SK-N-SH (cell line): Measurements from ENCODE around the gene LGR6. TPM values are rescaled to one million over a fixed set of nuclear protein-coding genes. Genes with fewer than 3 reads are reported as not detected.

Experiments
- CTCF ChIA-PET: fragments of 300-600, 350-600 bp; formaldehyde crosslinking; extraction: SDS; loops from one replicate; lab custom pipeline; 2021; lab: Yijun Ruan, JAX
- POLR2A ChIA-PET: fragments of 350-600 bp; sonication (Branson Sonifier 250); formaldehyde crosslinking; extraction: SDS; loops from one replicate; lab custom pipeline; 2020; ENCODE audit warnings: antibody characterized with exemption, inconsistent platforms; lab: Yijun Ruan, JAX
- DNase-seq: peaks from one replicate; pipeline ENCODE4 v3.0.0; 2012
- H2AFZ ChIP-seq: fragments of 200-600 bp; sonication (generic); 2 replicates; pipeline ENCODE4 v1.8.1; 2016; ENCODE audit warnings: antibody characterized with exemption, mild to moderate bottlenecking, low read depth
- H3F3A ChIP-seq: fragments of 200-600 bp; sonication (generic); replicated peaks from 2 replicates; pipeline ENCODE3; 2016; ENCODE audit warnings: antibody characterized with exemption, mild to moderate bottlenecking; ENCODE audit not compliant: insufficient read depth
- H3K27ac ChIP-seq, 2 experiments: fragments of 200-500 bp in 1 of 2; fragments of 200-600 bp in 1 of 2; sonication (Bioruptor generic) in 1 of 2; sonication (generic), shearing (Covaris generic) in 1 of 2; 2 replicates each; pipeline versions ENCODE4 v1.5.1 to v1.6.1; 2014 to 2016; ENCODE audit warnings: low read depth in 2 of 2, inconsistent platforms in 1 of 2, low read length in 1 of 2, mild to moderate bottlenecking in 1 of 2, mixed read lengths in 1 of 2
- H3K27me3 ChIP-seq: fragments of 200-600 bp; sonication (generic), shearing (Covaris generic); 2 replicates; pipeline ENCODE4 v1.6.1; 2016; ENCODE audit warnings: mixed run types; ENCODE audit not compliant: insufficient read depth
- H3K36me3 ChIP-seq, 2 experiments: fragments of 200-500 bp in 1 of 2; fragments of 200-600 bp in 1 of 2; sonication (Bioruptor generic) in 1 of 2; sonication (generic) in 1 of 2; replicated peaks in 1 of 2; 2 replicates each; pipeline versions ENCODE3 to v1.5.1; 2014 to 2016; ENCODE audit warnings: low read length in 1 of 2, mild to moderate bottlenecking in 1 of 2; ENCODE audit not compliant: insufficient read depth in 2 of 2, control insufficient read depth in 1 of 2
- H3K4me1 ChIP-seq, 2 experiments: fragments of 200-500 bp in 1 of 2; fragments of 200-600 bp in 1 of 2; sonication (Bioruptor generic) in 1 of 2; sonication (generic), shearing (Covaris generic) in 1 of 2; 2 replicates each; pipeline versions ENCODE4 v1.5.1 to v1.6.1; 2014 to 2016; ENCODE audit warnings: low read depth in 1 of 2, low read length in 1 of 2, mixed run types in 1 of 2; ENCODE audit not compliant: insufficient read depth in 2 of 2, control insufficient read depth in 1 of 2
- H3K4me2 ChIP-seq: fragments of 200-600 bp; sonication (generic), shearing (Covaris generic); 2 replicates; pipeline ENCODE4 v1.6.1; 2017; ENCODE audit warnings: mixed run types
- H3K4me3 ChIP-seq, 2 experiments: fragments of 200-500 bp in 1 of 2; fragments of 200-600 bp in 1 of 2; sonication (Bioruptor generic) in 1 of 2; sonication (generic), shearing (Covaris generic) in 1 of 2; 2 replicates each; pipeline versions ENCODE4 v1.5.1 to v1.8.1; 2014 to 2016; ENCODE audit warnings: low read depth in 2 of 2, inconsistent platforms in 1 of 2, low read length in 1 of 2, mild to moderate bottlenecking in 1 of 2, mixed read lengths in 1 of 2, moderate library complexity in 1 of 2
- H3K79me2 ChIP-seq: fragments of 200-600 bp; sonication (generic); 2 replicates; pipeline ENCODE4 v1.8.1; 2017; ENCODE audit warnings: mild to moderate bottlenecking; ENCODE audit not compliant: insufficient read depth
- H3K9ac ChIP-seq: fragments of 200-600 bp; sonication (generic); 2 replicates; pipeline ENCODE4 v1.6.1; 2017; ENCODE audit warnings: mixed run types
- H3K9me2 ChIP-seq: fragments of 200-600 bp; sonication (generic); 2 replicates; pipeline ENCODE4 v1.6.1; 2017; ENCODE audit warnings: mixed run types
- H3K9me3 ChIP-seq: fragments of 200-600 bp; sonication (generic); 2 replicates; pipeline ENCODE4 v1.6.1; 2017; ENCODE audit warnings: mixed run types, mild to moderate bottlenecking, moderate library complexity
- H4K20me1 ChIP-seq: fragments of 200-600 bp; sonication (generic); 2 replicates; pipeline ENCODE4 v1.6.1; 2017; ENCODE audit warnings: mild to moderate bottlenecking, mixed run types; ENCODE audit not compliant: insufficient read depth
- ELF1 ChIP-seq: IDR thresholded peaks from 2 replicates; pipeline ENCODE4 v1.4.0; 2012
- EP300 ChIP-seq, 2 experiments: IDR thresholded peaks; 2 replicates each; pipeline versions ENCODE4 v1.4.0 to v1.6.1; 2012; ENCODE audit warnings: borderline replicate concordance in 1 of 2, low read depth in 1 of 2, low read length in 1 of 2
- FOXJ3 ChIP-seq: sonication (generic); formaldehyde crosslinking; IDR thresholded peaks from 2 replicates; pipeline ENCODE4 v1.5.1; 2020; ENCODE audit warnings: mild to moderate bottlenecking, missing genetic modification reagents
- FOXM1 ChIP-seq: IDR thresholded peaks from 2 replicates; pipeline ENCODE4 v1.4.0; 2012; ENCODE audit warnings: low read depth, mild to moderate bottlenecking
- MXI1 ChIP-seq: IDR thresholded peaks from 2 replicates; pipeline ENCODE4 v1.6.1; 2012; ENCODE audit warnings: mild to moderate bottlenecking, low read depth, low read length, improper control_type of control experiment
- POLR2AphosphoS5 ChIP-seq: IDR thresholded peaks from 2 replicates; pipeline ENCODE4 v1.6.1; 2012; ENCODE audit warnings: low read depth, low read length
- RAD21 ChIP-seq: IDR thresholded peaks from 2 replicates; pipeline ENCODE4 v1.6.1; 2012; ENCODE audit warnings: mild to moderate bottlenecking, low read length
- RCOR1 ChIP-seq: fragments of 150-350 bp; IDR thresholded peaks from 2 replicates; pipeline ENCODE4 v1.6.1; 2017; ENCODE audit warnings: antibody characterized with exemption, low read length
- WGBS: methylation state at CpG from one replicate; pipeline ENCODE4 v1.1.6; 2017; ENCODE audit warnings: low lambda C conversion rate; 5-methylcytosine and 5-hydroxymethylcytosine counted together
- polyA plus RNA-seq, 3 experiments: library from polyadenylated mRNA; depleted of rRNA; stranded (reverse); fragments of >200 nt; gene quantifications; 2 replicates each; pipeline ENCODE4 v1.2.3, GENCODE V29; 2012
- TF ChIP-seq, protein P1 (sequence below): IDR thresholded peaks from 2 replicates; pipeline ENCODE4 v1.6.1; 2012; ENCODE audit warnings: mild to moderate bottlenecking, low read depth, low read length, moderate library complexity
- TF ChIP-seq, protein P2 (sequence below): IDR thresholded peaks from 2 replicates; pipeline ENCODE4 v1.4.0; 2012; ENCODE audit warnings: low read depth

The LGR6 gene
- polyA plus RNA-seq, 1 of the 3 experiments (the other 2 are of a cell fraction): 0.03 TPM

- TF ChIP-seq, protein P1, sequence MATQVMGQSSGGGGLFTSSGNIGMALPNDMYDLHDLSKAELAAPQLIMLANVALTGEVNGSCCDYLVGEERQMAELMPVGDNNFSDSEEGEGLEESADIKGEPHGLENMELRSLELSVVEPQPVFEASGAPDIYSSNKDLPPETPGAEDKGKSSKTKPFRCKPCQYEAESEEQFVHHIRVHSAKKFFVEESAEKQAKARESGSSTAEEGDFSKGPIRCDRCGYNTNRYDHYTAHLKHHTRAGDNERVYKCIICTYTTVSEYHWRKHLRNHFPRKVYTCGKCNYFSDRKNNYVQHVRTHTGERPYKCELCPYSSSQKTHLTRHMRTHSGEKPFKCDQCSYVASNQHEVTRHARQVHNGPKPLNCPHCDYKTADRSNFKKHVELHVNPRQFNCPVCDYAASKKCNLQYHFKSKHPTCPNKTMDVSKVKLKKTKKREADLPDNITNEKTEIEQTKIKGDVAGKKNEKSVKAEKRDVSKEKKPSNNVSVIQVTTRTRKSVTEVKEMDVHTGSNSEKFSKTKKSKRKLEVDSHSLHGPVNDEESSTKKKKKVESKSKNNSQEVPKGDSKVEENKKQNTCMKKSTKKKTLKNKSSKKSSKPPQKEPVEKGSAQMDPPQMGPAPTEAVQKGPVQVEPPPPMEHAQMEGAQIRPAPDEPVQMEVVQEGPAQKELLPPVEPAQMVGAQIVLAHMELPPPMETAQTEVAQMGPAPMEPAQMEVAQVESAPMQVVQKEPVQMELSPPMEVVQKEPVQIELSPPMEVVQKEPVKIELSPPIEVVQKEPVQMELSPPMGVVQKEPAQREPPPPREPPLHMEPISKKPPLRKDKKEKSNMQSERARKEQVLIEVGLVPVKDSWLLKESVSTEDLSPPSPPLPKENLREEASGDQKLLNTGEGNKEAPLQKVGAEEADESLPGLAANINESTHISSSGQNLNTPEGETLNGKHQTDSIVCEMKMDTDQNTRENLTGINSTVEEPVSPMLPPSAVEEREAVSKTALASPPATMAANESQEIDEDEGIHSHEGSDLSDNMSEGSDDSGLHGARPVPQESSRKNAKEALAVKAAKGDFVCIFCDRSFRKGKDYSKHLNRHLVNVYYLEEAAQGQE: no peak
- TF ChIP-seq, all 33 proteins: peak for 0
These were observed 49.4 kb downstream of the LGR6 start (continued) for GRCh38 chr1:202243006-202243405.

DNA sequence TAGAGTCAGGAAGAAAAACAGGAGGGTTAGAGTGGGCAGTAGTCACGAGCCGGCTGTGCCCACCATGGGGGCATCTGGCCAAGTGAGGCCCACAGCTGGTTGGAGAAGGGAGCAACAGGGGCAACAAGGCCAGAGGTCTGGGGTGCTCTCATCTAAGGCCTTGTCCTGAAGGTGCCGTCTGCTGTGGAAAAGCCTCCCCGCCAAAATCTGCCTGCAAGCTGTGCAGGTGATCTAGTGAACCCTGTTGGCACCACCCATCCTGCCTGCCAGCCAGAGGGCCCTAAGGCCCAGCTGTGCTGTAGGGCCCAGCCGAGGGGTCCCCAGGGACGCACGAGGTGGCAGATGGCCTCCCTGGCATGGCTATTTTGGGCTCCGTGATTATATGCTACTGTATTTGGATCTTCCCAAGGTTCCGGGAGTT is 51.3 kb downstream of the LGR6 start:
- POLR2A ChIA-PET: interaction anchor here (0.6 kb wide), 1 partner anchor 96 kb away, joined by 4 read pairs; no protein-coding TSS in a partner anchor
- CTCF ChIA-PET: interaction anchor here (1.4 to 1.7 kb wide), 3 partner anchors 9 to 52 kb away, joined by 3 to 6 read pairs (median 5); partner anchors contain the start of gene LGR6
- Histone ChIP-seq H3K9ac (no peak overlapping the region), H3K79me2 (no peaks in the 10 kb centered on the region), H3K9me2 (no peaks in the 10 kb centered on the region), H3K4me3 (no peak overlapping the region), H3F3A (no peaks in the 10 kb centered on the region), H4K20me1 (no peaks in the 10 kb centered on the region), H3K4me2 (no peak overlapping the region), H3K4me1 (peaks cover 0 to 17% of the 10 kb centered on the region in 2 experiments; a peak in 2 of 4 replicates), H3K27me3 (no peaks in the 10 kb centered on the region; the same call in 1 of the 2 replicates), H3K36me3 (no peaks in the 10 kb centered on the region), H3K9me3 (no peaks in the 10 kb centered on the region), H2AFZ (no peak overlapping the region), H3K27ac (no peak overlapping the region)
- WGBS: 68% methylated on average over 8 of the region's 9 CpGs
- DNase-seq: no peak
- no peak for TF ChIP-seq FOXJ3 (CRISPR knock-in tag)
- TF ChIP-seq, protein P2, sequence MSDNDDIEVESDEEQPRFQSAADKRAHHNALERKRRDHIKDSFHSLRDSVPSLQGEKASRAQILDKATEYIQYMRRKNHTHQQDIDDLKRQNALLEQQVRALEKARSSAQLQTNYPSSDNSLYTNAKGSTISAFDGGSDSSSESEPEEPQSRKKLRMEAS: no peak
- TF ChIP-seq, protein P1: no peak

DNA sequence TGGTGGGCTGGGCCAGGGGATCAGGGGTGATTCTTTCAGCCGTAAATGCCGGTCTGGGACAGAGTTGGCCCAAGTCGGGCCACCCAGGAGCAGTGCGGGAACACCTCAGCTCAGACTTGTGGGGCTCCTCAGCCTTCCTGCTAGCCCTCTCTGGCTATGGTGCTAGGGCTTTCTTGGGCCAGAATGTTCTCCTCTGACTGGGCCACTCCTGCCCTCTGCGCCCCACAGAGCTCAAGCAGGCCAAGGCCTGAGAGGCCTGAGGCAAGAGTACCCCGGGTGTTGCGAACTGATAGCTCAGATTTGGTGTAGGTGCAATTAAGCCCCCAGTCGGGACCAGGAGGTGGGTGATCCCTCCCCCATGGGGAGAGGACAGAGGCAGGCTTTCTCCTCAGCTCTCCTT is 51.8 kb downstream of the LGR6 start:
- H3K9me3 ChIP-seq: no peaks in the 10 kb centered on the region
- no peak overlapping the region for H3K4me2 ChIP-seq
- no peak overlapping the region for H2AFZ ChIP-seq
- H3K36me3 ChIP-seq: no peaks in the 10 kb centered on the region
- no peaks in the 10 kb centered on the region for H4K20me1 ChIP-seq
- H3K4me3 ChIP-seq: no peak overlapping the region
- ChIA-PET CTCF (interaction anchor here (1.5 kb wide), 1 partner anchor 9 kb away, joined by 6 read pairs; no protein-coding TSS in a partner anchor), POLR2A (interaction anchor here (0.6 kb wide), 1 partner anchor 96 kb away, joined by 4 read pairs; no protein-coding TSS in a partner anchor)
- no peaks in the 10 kb centered on the region for H3F3A ChIP-seq
- 93% methylated on average over 3 of the region's 8 CpGs for WGBS
- H3K4me1 ChIP-seq: peaks cover 0 to 17% of the 10 kb centered on the region in 2 experiments; a peak in 2 of 4 replicates
- no peak for DNase-seq
- no peaks in the 10 kb centered on the region for H3K9me2 ChIP-seq
- H3K27ac ChIP-seq: no peak overlapping the region
- H3K79me2 ChIP-seq: no peaks in the 10 kb centered on the region
- H3K27me3 ChIP-seq: no peaks in the 10 kb centered on the region; the same call in 1 of the 2 replicates
- no peak overlapping the region for H3K9ac ChIP-seq
- TF ChIP-seq, protein P1: no peak
- no peak for TF ChIP-seq RCOR1
- no peak for TF ChIP-seq RAD21
- TF ChIP-seq ELF1: no peak
- no peak for TF ChIP-seq FOXM1
- no peak for TF ChIP-seq POLR2AphosphoS5
- no peak for TF ChIP-seq EP300 (IDR thresholded peaks at IDR 0.05; ENCODE audit: borderline replicate concordance in 1 of 2, low read depth in 1 of 2, low read length in 1 of 2)
- no peak for TF ChIP-seq MXI1
